ENCODE data around the gene COQ4. TPM values are rescaled to one million over a fixed set of nuclear protein-coding genes. Genes with fewer than 3 reads are reported as not detected.

Gene COQ4
- total and polyA plus RNA-seq, 2 of the 8 experiments (the other 6 are each of a cell fraction or from before 2014, with no cell fraction given), result 32.3 to 58.8 TPM

DNA sequence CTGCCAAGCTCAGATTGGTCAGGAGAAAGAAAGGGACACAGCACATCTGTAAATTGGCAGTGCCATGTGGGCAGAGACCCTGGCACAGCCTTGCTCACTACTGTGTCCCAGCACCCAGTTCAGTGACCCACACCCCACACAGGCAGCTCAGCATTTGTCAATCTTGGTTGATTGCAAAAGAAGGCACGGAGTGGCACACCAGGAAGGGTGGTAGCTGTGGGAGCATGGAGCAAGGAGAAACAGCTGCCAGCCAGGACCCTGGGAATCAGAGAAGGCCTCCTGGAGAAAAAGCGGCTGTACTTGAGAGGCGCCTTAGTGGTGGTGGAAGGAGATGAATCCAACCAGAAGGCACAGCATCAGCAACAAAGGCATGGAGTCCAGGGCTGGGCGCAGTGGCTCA, 21.2 kb downstream of the COQ4 start:
- Histone ChIP-seq H3K18ac (ENCODE audit: extremely low read depth, low read length) (no peak overlapping the region), H3K56ac (replicated peaks; ENCODE audit: insufficient read length, low read depth, low read length) (no peak overlapping the region), H2AK5ac (ENCODE audit: low read depth, low read length) (no peak overlapping the region), H2BK15ac (ENCODE audit: low read length) (no peak overlapping the region), H4K20me1 (replicated peaks in 1 of 2; ENCODE audit: control insufficient read depth in 1 of 2, insufficient read depth in 2 of 2, low read length in 2 of 2) (peaks cover 0 to 6% of the 10 kb centered on the region in 2 experiments), H3K4ac (replicated peaks; ENCODE audit: insufficient read length, low read depth, low read length) (no peak overlapping the region), H2AFZ (ENCODE audit: low read length) (no peak overlapping the region), H3K79me2 (ENCODE audit: control insufficient read depth in 1 of 2, insufficient read depth in 2 of 2, low read length in 2 of 2) (no peaks in the 10 kb centered on the region), H3K4me1 (replicated peaks in 1 of 4; ENCODE audit: control insufficient read depth in 3 of 4, insufficient read depth in 4 of 4, low read length in 3 of 4) (peaks cover 0 to 2% (median 0%) of the 10 kb centered on the region in 4 experiments; a peak in 2 of 7 replicates), H2BK120ac (replicated peaks; ENCODE audit: low read depth, low read length) (no peak overlapping the region), H3K36me3 (ENCODE audit: control insufficient read depth in 2 of 4, insufficient read depth in 4 of 4, low read length in 3 of 4) (peaks cover 0 to 8% (median 2%) of the 10 kb centered on the region in 4 experiments; a peak in 4 of 8 replicates), H3K79me1 (ENCODE audit: low read depth, low read length) (no peaks in the 10 kb centered on the region), H3K23me2 (ENCODE audit: low read depth, low read length) (peaks cover 5% of the 10 kb centered on the region; the same call in 1 of the 2 replicates), H3K4me2 (ENCODE audit: insufficient read depth in 1 of 2, low read depth in 2 of 2, low read length in 2 of 2) (no peak overlapping the region), H3K14ac (ENCODE audit: insufficient read length) (no peak overlapping the region), H3K9me3 (ENCODE audit: insufficient read depth in 2 of 2, low read depth in 1 of 2, low read length in 1 of 2) (no peaks in the 10 kb centered on the region), H2BK5ac (ENCODE audit: low read depth, low read length) (no peak overlapping the region), H3K9ac (replicated peaks in 1 of 4; ENCODE audit: extremely low read depth in 1 of 4, low read depth in 3 of 4, low read length in 3 of 4) (no peak overlapping the region), H3K27me3 (replicated peaks in 1 of 4; ENCODE audit: control insufficient read depth in 3 of 4, extremely low read depth in 1 of 4, insufficient read depth in 3 of 4, low read length in 3 of 4) (no peaks in the 10 kb centered on the region), H2BK20ac (ENCODE audit: low read length) (no peak overlapping the region), H4K5ac (ENCODE audit: insufficient read length, low read depth, low read length) (no peak overlapping the region), H3K23ac (ENCODE audit: insufficient read length) (no peak overlapping the region), H4K8ac (ENCODE audit: extremely low read depth, insufficient read depth, low read length) (no peak overlapping the region), H2BK12ac (ENCODE audit: low read depth, low read length) (no peak overlapping the region), H4K91ac (replicated peaks; ENCODE audit: insufficient read length, low read length) (no peak overlapping the region), H3K4me3 (ENCODE audit: extremely low read depth in 1 of 4, insufficient read depth in 2 of 4, low read depth in 3 of 4, low read length in 4 of 4) (no peak overlapping the region), H3K27ac (ENCODE audit: low read depth, low read length) (no peak overlapping the region)
- 91% methylated on average over 4 of the region's 4 CpGs; no CpG with 5 or more reads in 1 of the 2 experiments for WGBS, 2 experiments (ENCODE audit: extremely low coverage in 1 of 2, insufficient coverage in 1 of 2, insufficient read length in 1 of 2, insufficient replicate concordance in 2 of 2, low coverage in 1 of 2, low lambda C conversion rate in 2 of 2, missing lambda C conversion rate in 1 of 2)
- ChIA-PET CTCF (ENCODE audit: partially characterized antibody) (interaction anchor here (0.6 to 8.7 kb wide), 13 partner anchors 16 to 1075 kb away, joined by 3 to 127 read pairs (median 4); partner anchors contain the start of gene URM1), POLR2A (ENCODE audit: partially characterized antibody) (interaction anchor here (1.3 to 1.6 kb wide), 2 partner anchors 15 to 21 kb away, joined by 3 to 4 read pairs; no protein-coding TSS in a partner anchor)
- no peak for DNase-seq (ENCODE audit: low read depth in 1 of 2, low spot score in 2 of 2)
- FAIRE-seq, result no peak
- TF ChIP-seq, protein P1, sequence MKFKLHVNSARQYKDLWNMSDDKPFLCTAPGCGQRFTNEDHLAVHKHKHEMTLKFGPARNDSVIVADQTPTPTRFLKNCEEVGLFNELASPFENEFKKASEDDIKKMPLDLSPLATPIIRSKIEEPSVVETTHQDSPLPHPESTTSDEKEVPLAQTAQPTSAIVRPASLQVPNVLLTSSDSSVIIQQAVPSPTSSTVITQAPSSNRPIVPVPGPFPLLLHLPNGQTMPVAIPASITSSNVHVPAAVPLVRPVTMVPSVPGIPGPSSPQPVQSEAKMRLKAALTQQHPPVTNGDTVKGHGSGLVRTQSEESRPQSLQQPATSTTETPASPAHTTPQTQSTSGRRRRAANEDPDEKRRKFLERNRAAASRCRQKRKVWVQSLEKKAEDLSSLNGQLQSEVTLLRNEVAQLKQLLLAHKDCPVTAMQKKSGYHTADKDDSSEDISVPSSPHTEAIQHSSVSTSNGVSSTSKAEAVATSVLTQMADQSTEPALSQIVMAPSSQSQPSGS (IDR thresholded peaks at IDR 0.05; ENCODE audit: low read length), result no peak
- no peak for TF ChIP-seq YY1 (IDR thresholded peaks at IDR 0.05; ENCODE audit: low read depth, low read length)
- TF ChIP-seq SIN3A (conservative IDR thresholded peaks at IDR 0.05 in 1 of 2, IDR thresholded peaks at IDR 0.05 in 1 of 2; ENCODE audit: low read depth in 1 of 2, low read length in 2 of 2), result no peak
- no peak for TF ChIP-seq GTF2F1 (IDR thresholded peaks at IDR 0.05; ENCODE audit: borderline replicate concordance, low read depth, low read length)
- no peak for TF ChIP-seq TEAD4 (IDR thresholded peaks at IDR 0.05; ENCODE audit: low read depth, low read length)
- TF ChIP-seq, protein P2, sequence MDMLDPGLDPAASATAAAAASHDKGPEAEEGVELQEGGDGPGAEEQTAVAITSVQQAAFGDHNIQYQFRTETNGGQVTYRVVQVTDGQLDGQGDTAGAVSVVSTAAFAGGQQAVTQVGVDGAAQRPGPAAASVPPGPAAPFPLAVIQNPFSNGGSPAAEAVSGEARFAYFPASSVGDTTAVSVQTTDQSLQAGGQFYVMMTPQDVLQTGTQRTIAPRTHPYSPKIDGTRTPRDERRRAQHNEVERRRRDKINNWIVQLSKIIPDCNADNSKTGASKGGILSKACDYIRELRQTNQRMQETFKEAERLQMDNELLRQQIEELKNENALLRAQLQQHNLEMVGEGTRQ (IDR thresholded peaks at IDR 0.05; ENCODE audit: low read length), result no peak
- TF ChIP-seq TAF7 (optimal IDR thresholded peaks at IDR 0.05; ENCODE audit: borderline replicate concordance, low read depth, low read length), result no peak
- no peak for TF ChIP-seq EGR1 (IDR thresholded peaks at IDR 0.05; ENCODE audit: borderline replicate concordance, low read depth, low read length)
- no peak for TF ChIP-seq POLR2A (IDR thresholded peaks at IDR 0.05; ENCODE audit: control extremely low read depth in 1 of 2, low read depth in 2 of 2, low read length in 2 of 2)
- no peak for TF ChIP-seq POLR2AphosphoS5 (IDR thresholded peaks at IDR 0.05; ENCODE audit: low read depth, low read length)
